Measurements from ENCODE around the gene SMYD2. TPM values are rescaled to one million over a fixed set of nuclear protein-coding genes. Genes with fewer than 3 reads are reported as not detected.

Gene SMYD2
- total and polyA plus RNA-seq, 2 of the 8 experiments (the other 6 are each of a cell fraction or from before 2014, with no cell fraction given), result 3.0 to 5.2 TPM

GRCh38 chr1:214264976-214265375 is 16.0 kb upstream of the SMYD2 start:
- Histone ChIP-seq H4K91ac (replicated peaks; ENCODE audit: insufficient read length, low read length) (no peak overlapping the region), H4K5ac (ENCODE audit: insufficient read length, low read depth, low read length) (no peak overlapping the region), H4K20me1 (replicated peaks in 1 of 2; ENCODE audit: control insufficient read depth in 1 of 2, insufficient read depth in 2 of 2, low read length in 2 of 2) (no peaks in the 10 kb centered on the region), H3K14ac (ENCODE audit: insufficient read length) (no peak overlapping the region), H3K23ac (ENCODE audit: insufficient read length) (no peak overlapping the region), H3K36me3 (ENCODE audit: control insufficient read depth in 2 of 4, insufficient read depth in 4 of 4, low read length in 3 of 4) (no peaks in the 10 kb centered on the region), H2BK12ac (ENCODE audit: low read depth, low read length) (no peak overlapping the region), H3K4me1 (replicated peaks in 1 of 4; ENCODE audit: control insufficient read depth in 3 of 4, insufficient read depth in 4 of 4, low read length in 3 of 4) (no peaks in the 10 kb centered on the region; a peak in 1 of 7 replicates), H3K4ac (replicated peaks; ENCODE audit: insufficient read length, low read depth, low read length) (no peak overlapping the region), H3K18ac (ENCODE audit: extremely low read depth, low read length) (no peak overlapping the region), H2BK20ac (ENCODE audit: low read length) (no peak overlapping the region), H3K4me3 (ENCODE audit: extremely low read depth in 1 of 4, insufficient read depth in 2 of 4, low read depth in 3 of 4, low read length in 4 of 4) (no peak overlapping the region), H3K79me2 (ENCODE audit: control insufficient read depth in 1 of 2, insufficient read depth in 2 of 2, low read length in 2 of 2) (no peaks in the 10 kb centered on the region), H2AK5ac (ENCODE audit: low read depth, low read length) (no peak overlapping the region), H4K8ac (ENCODE audit: extremely low read depth, insufficient read depth, low read length) (no peak overlapping the region), H3K9me3 (ENCODE audit: insufficient read depth in 2 of 2, low read depth in 1 of 2, low read length in 1 of 2) (no peaks in the 10 kb centered on the region), H3K4me2 (ENCODE audit: insufficient read depth in 1 of 2, low read depth in 2 of 2, low read length in 2 of 2) (no peak overlapping the region), H3K23me2 (ENCODE audit: low read depth, low read length) (no peaks in the 10 kb centered on the region), H3K27me3 (replicated peaks in 1 of 4; ENCODE audit: control insufficient read depth in 3 of 4, extremely low read depth in 1 of 4, insufficient read depth in 3 of 4, low read length in 3 of 4) (no peaks in the 10 kb centered on the region), H2BK15ac (ENCODE audit: low read length) (no peak overlapping the region), H2BK120ac (replicated peaks; ENCODE audit: low read depth, low read length) (no peak overlapping the region), H3K9ac (replicated peaks in 1 of 4; ENCODE audit: extremely low read depth in 1 of 4, low read depth in 3 of 4, low read length in 3 of 4) (no peak overlapping the region), H3K56ac (replicated peaks; ENCODE audit: insufficient read length, low read depth, low read length) (no peak overlapping the region), H3K79me1 (ENCODE audit: low read depth, low read length) (no peaks in the 10 kb centered on the region), H2AFZ (ENCODE audit: low read length) (no peak overlapping the region), H3K27ac (ENCODE audit: low read depth, low read length) (no peak overlapping the region), H2BK5ac (ENCODE audit: low read depth, low read length) (no peak overlapping the region)
- POLR2A ChIA-PET (ENCODE audit: partially characterized antibody), result no interaction called here
- CTCF ChIA-PET (ENCODE audit: partially characterized antibody), result interaction anchor here (0.7 to 17.1 kb wide), 2 partner anchors 68 to 526 kb away, joined by 3 to 610 read pairs; no protein-coding TSS in a partner anchor
- DNase-seq (ENCODE audit: low read depth in 1 of 2, low spot score in 2 of 2), result no peak
- FAIRE-seq, result no peak
- WGBS, 2 experiments (ENCODE audit: extremely low coverage in 1 of 2, insufficient coverage in 1 of 2, insufficient read length in 1 of 2, insufficient replicate concordance in 2 of 2, low coverage in 1 of 2, low lambda C conversion rate in 2 of 2, missing lambda C conversion rate in 1 of 2), result 81% methylated on average over 3 of the region's 3 CpGs; no CpG with 5 or more reads in 1 of the 2 experiments
- TF ChIP-seq ATF2 (IDR thresholded peaks at IDR 0.05; ENCODE audit: low read length) (no peak), SIRT6 (IDR thresholded peaks at IDR 0.05; ENCODE audit: low read length) (no peak), FOSL1 (IDR thresholded peaks at IDR 0.05; ENCODE audit: insufficient read depth, low read depth, low read length) (no peak), KDM4A (IDR thresholded peaks at IDR 0.05; ENCODE audit: low read depth, low read length, severe bottlenecking) (no peak)

Data from H1 (cell line).